Activated T-cell treated with anti-CD3 and anti-CD28 coated beads, Interleukin-2, amount 50 U/mL, for 24 hours (primary cell): ENCODE measurements around the gene ZBTB16.

Source experiments
- DNase-seq: peaks from one replicate; pipeline ENCODE4 v3.0.0-alpha.2; 2020
- H3K27ac Mint-ChIP-seq: 2 replicates; pipeline ENCODE4 v1.8.0; 2020; ENCODE audit warnings: mild to moderate bottlenecking, mixed read lengths
- H3K27me3 Mint-ChIP-seq: 2 replicates; pipeline ENCODE4 v1.8.0; 2020; ENCODE audit warnings: mixed read lengths
- H3K36me3 Mint-ChIP-seq: 2 replicates; pipeline ENCODE4 v1.8.0; 2020; ENCODE audit warnings: low read depth, mixed read lengths
- H3K4me1 Mint-ChIP-seq: 2 replicates; pipeline ENCODE4 v1.8.0; 2020; ENCODE audit warnings: low read depth, mixed read lengths
- H3K4me3 Mint-ChIP-seq: 2 replicates; pipeline ENCODE4 v1.8.0; 2020; ENCODE audit warnings: mild to moderate bottlenecking, moderate library complexity, mixed read lengths
- H3K9me3 Mint-ChIP-seq: 2 replicates; pipeline ENCODE4 v1.8.0; 2020; ENCODE audit warnings: mixed read lengths

The ZBTB16 gene

DNA sequence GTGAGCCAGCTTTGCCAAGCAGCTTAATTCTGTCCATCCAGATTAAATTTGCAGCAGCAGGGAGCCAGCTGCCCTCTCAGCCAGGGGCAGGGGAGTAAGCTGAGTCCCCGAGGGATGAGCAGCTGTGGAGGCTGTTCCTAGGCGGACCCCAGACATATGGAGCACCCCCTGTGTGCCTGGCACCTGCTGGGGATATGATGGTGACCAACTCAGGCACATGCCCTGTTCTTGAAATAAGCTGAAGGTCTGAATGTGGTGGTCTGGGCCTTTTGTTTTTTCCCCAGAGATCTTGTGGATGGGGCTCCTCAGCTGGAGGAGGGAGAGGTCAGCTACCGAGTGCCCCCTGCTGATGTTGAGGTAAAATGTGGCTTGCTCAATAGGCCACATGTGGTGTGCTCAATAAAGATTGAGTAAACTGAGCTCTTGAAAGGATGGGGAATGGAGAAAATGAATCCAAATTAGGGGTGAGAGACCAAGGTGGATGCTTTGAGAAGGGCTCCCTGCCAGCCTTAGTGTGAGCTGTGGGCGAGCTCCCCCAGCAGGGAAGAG is 133.4 kb downstream of the ZBTB16 start:
- Mint-ChIP-seq H3K36me3 (no peaks in the 10 kb centered on the region), H3K9me3 (peaks cover 16% of the 10 kb centered on the region), H3K4me1 (peaks cover 32% of the 10 kb centered on the region), H3K4me3 (no peak overlapping the region), H3K27ac (no peak overlapping the region), H3K27me3 (no peaks in the 10 kb centered on the region)
- DNase-seq: no peak

DNA sequence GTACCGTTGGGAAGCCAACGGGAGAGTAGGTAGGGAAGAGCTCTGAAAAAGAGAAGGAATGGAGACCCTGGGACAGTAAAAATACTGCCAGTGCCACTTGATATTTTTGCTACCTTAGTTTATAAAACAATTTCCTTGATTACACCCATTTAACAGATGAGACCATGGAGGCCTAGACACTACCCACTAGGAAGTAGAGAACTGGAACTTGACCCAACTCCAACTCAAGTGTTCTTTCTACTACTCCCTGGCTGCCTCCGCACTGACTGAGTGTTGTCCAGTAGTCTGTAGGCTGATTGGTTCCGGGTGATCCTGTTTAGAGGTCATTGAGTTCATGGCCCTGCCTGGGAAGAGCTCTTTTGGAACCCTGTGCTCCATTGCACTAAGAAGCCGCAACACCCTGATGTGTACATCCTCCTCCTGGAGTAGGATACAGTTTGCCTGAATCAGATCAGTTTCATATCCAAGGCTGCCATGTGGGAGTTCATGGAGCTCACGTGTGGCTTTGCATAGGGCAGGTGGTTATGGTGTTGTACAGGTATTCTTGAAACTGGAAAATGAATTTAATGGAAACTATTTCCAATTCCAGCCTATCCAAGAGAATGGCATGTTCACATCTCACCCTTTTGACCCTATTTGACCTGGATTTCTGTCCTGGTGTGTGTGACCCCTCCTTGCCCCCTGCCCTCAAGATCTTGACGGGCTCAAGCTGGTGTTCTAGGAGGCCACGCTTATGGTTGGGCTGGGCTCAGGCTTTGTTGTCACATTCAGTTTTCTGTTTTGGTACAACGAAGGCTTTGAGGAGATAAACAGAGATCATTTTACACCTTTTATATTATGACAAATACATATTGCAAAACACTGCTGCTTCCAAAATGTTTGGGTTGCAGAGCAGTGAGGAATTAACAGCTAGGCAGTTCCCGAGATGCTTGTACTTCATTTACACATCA is 134.5 kb downstream of the ZBTB16 start:
- H3K27ac Mint-ChIP-seq: no peak overlapping the region
- H3K27me3 Mint-ChIP-seq: no peaks in the 10 kb centered on the region
- no peak for DNase-seq
- H3K36me3 Mint-ChIP-seq: no peaks in the 10 kb centered on the region
- no peak overlapping the region for H3K4me3 Mint-ChIP-seq
- H3K4me1 Mint-ChIP-seq: peaks cover 24% of the 10 kb centered on the region
- H3K9me3 Mint-ChIP-seq: peaks cover 16% of the 10 kb centered on the region

DNA sequence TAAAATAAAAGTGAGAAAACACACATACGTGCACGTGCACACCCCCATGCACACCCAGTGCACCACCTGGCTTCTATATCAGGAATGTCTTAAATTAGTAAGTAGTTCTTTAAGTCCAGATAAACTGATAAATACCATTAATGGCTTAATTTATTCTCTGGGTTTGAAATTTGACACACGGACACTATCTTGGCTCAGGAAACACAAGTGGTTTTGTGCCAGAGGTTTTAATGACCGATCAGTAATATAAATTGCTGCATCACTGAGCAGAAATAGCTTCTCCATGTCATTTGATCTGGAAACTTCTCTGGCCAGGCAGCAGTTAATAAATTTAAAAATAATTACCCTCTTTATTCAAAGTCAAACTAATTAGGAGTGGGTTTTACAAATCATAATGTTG is 135.2 kb downstream of the ZBTB16 start:
- Mint-ChIP-seq H3K27me3 (no peaks in the 10 kb centered on the region), H3K36me3 (no peaks in the 10 kb centered on the region), H3K4me1 (peaks cover 23% of the 10 kb centered on the region), H3K9me3 (peaks cover 16% of the 10 kb centered on the region), H3K4me3 (no peak overlapping the region), H3K27ac (no peak overlapping the region)
- DNase-seq: no peak

DNA sequence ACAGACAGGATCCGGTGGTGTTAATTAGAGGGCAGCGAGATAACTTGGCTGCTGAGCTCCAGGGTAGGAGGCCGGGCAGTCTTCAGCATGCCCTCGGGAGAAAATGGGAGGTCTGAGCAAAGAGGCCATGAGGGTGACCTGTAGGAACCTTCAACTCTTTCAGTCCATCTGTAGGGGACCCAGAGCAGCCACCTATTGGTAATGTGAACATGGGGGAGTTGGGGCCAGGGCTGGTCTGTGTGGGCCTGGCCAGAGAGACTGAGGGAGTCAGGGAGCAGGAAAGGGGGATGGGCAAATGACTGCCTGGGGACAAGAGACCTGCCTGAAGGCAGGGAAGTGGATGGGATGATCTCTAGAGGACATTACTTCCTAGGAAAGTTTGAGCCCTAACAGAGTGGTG is 135.6 kb downstream of the ZBTB16 start:
- Mint-ChIP-seq H3K9me3 (peaks cover 12% of the 10 kb centered on the region), H3K4me3 (no peak overlapping the region), H3K4me1 (peaks cover 23% of the 10 kb centered on the region), H3K27ac (no peak overlapping the region), H3K36me3 (no peaks in the 10 kb centered on the region), H3K27me3 (no peaks in the 10 kb centered on the region)
- DNase-seq: no peak

DNA sequence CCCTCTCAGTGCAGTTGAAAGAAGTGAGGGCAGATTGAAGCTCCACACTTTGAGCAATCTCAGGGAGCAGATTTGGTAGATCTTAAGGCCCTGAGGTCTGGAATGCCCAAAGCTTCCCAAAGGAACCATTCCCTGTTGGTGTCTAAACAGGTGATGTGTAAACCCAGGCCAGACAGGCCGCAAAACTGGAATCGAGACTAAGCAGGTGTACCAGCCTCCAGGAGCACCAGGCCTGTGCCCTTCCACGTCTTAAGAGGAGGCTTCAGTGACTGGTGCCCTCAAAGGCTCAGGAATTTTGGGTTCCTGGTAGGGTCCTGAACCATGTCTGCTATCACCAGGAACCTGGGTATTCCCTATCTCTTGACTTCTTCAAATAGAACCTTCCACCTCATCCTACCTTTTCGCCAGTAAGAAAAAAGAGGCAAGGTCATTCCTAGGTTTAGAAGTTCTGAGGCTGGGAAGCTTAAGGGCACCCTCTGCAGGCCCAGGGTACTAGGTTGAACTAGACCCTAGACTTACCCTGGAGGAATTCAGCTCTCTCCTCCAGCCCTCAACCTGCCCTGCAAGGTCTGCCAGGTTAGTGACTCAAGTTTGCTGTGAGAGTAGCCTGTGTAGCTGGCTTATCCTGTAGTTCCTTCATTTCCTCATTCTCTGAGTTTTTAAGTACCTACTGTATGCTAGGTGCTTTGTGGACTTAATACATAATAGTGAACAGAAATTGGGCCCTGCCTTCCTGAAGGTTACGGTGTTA is 136.6 kb downstream of the ZBTB16 start:
- H3K4me3 Mint-ChIP-seq: no peak overlapping the region
- H3K27ac Mint-ChIP-seq: no peak overlapping the region
- peaks cover 23% of the 10 kb centered on the region for H3K4me1 Mint-ChIP-seq
- DNase-seq: no peak
- H3K27me3 Mint-ChIP-seq: no peaks in the 10 kb centered on the region
- no peaks in the 10 kb centered on the region for H3K36me3 Mint-ChIP-seq
- H3K9me3 Mint-ChIP-seq: peaks cover 7% of the 10 kb centered on the region

DNA sequence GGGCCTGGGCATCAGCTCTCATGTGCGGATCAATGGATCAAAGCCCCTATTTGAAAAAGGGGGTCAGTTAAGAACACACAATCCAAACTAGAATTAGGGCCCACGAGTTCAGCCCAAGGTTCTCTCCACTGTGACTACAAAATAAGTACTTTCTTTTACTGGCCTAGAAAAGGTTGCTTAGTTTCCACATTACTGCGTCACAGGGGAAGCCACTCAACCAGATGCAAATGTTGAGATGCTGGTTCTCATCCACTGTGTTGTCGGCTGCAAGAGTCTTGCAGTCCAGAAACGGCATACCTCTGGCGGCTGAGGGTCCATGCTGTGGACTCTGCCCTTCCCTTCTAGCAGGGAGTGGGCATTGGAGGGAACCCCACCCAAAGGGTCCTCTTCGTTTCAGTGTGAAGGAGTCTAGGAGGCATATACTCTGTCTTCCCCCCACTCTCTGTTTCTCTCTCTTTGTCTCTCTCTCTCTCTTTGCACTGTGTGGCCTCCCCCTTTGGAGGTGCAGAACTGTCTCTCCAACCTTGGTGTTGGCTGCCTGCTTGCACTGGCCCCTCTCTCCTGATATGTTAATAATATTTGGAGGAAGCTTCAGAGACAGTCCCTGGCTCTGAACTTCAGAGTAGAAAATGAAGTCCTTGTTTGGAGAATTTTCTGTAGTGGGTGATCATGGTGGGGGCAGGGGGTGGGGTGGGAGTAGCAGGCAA is 137.6 kb downstream of the ZBTB16 start:
- no peaks in the 10 kb centered on the region for H3K36me3 Mint-ChIP-seq
- no peaks in the 10 kb centered on the region for H3K9me3 Mint-ChIP-seq
- H3K4me1 Mint-ChIP-seq: peaks cover 23% of the 10 kb centered on the region
- H3K27ac Mint-ChIP-seq: no peak overlapping the region
- H3K4me3 Mint-ChIP-seq: no peak overlapping the region
- H3K27me3 Mint-ChIP-seq: no peaks in the 10 kb centered on the region
- DNase-seq: no peak

DNA sequence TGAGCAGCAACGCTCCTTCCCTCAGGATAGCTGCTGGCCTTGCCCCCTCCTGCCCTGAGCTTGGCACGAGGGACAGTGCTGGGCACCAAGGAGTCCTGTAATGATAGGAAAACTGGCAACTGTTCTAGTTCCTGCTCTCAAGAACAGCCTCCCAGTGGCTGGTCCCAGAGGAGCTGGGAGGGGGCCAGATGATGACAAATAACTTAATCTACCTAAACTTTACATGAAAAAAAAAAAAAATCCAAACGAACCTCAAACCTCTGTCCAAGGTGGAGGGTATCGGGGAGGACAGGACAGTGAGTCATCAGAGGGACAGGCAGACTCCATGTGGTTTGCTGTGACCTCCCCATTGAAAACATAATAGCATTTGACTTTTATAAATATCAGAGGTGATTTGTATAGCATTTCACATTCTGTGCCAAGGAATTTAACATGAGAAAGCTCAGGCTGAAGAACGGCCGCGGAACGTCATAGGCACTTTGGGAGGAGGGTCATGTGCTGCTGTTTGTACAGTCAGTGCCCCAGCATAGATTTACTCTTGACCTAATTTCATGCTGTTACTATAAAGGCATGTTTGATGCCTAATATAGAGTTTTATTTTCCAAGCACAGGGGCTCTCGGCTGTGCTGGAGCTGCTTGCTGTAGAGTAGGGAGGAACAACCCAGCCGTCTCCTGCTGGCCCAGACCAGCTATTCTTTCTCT is 138.4 kb downstream of the ZBTB16 start:
- H3K36me3 Mint-ChIP-seq: no peaks in the 10 kb centered on the region
- H3K4me1 Mint-ChIP-seq: peaks cover 21% of the 10 kb centered on the region
- no peaks in the 10 kb centered on the region for H3K27me3 Mint-ChIP-seq
- no peak overlapping the region for H3K27ac Mint-ChIP-seq
- no peak overlapping the region for H3K4me3 Mint-ChIP-seq
- H3K9me3 Mint-ChIP-seq: no peaks in the 10 kb centered on the region
- no peak for DNase-seq

DNA sequence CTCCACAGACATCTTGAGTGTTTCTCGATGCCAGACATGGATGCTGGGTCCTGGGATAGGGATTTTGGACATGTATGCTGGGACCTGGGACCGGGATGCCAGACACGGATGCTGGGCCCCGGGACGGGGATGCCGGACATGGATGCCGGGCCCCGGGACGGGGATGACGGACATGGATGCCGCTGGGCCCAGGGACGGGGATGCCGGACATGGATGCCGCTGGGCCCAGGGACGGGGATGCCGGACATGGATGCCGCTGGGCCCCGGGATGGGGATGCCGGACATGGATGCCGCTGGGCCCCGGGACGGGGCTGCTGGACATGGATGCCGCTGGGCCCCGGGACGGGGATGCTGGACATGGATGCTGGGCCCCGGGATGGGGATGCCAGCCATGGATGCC is 139.5 kb downstream of the ZBTB16 start:
- H3K4me1 Mint-ChIP-seq: peaks cover 12% of the 10 kb centered on the region
- DNase-seq: no peak
- no peak overlapping the region for H3K4me3 Mint-ChIP-seq
- no peak overlapping the region for H3K27ac Mint-ChIP-seq
- no peaks in the 10 kb centered on the region for H3K27me3 Mint-ChIP-seq
- no peaks in the 10 kb centered on the region for H3K9me3 Mint-ChIP-seq
- H3K36me3 Mint-ChIP-seq: no peaks in the 10 kb centered on the region

DNA sequence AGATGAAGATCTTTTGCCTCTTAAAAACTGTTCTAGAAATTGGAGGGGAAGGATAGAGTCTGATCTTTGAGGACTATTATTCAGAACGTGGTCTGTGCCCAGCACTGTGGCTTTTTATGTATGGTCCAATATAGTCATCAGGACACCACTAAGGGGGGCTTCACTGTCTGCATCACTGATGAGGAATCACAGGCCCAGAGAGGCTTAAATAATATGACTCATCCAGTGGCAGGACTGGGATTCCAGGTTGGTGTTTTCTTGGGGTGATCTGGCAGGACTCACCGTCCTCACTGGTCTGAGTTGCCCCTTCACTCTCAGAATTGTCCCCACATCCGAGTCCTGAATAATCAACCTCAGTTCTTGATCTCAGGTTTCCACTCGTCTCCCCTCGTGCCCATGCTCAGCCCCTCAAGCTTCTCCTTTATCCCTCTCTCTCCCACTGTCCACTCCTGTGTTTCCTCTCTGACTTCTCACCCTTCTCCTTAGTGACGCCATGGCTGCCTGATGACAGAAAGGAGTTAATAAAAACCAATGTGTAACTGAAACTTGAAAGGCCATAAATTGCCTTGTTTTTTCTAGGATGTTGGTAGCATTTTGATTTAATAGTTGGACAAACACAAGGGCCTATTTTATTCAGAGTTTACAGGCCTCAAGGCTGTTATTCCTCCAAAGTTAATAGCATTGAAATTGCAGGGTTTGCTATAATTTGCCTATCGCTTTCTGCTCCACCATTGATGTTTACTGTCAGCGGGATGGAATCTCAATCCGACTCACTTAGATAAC is 141.0 kb downstream of the ZBTB16 start:
- no peaks in the 10 kb centered on the region for H3K9me3 Mint-ChIP-seq
- H3K27me3 Mint-ChIP-seq: no peaks in the 10 kb centered on the region
- peaks cover 5% of the 10 kb centered on the region for H3K4me1 Mint-ChIP-seq
- no peak overlapping the region for H3K4me3 Mint-ChIP-seq
- no peak overlapping the region for H3K27ac Mint-ChIP-seq
- no peak for DNase-seq
- H3K36me3 Mint-ChIP-seq: no peaks in the 10 kb centered on the region

DNA sequence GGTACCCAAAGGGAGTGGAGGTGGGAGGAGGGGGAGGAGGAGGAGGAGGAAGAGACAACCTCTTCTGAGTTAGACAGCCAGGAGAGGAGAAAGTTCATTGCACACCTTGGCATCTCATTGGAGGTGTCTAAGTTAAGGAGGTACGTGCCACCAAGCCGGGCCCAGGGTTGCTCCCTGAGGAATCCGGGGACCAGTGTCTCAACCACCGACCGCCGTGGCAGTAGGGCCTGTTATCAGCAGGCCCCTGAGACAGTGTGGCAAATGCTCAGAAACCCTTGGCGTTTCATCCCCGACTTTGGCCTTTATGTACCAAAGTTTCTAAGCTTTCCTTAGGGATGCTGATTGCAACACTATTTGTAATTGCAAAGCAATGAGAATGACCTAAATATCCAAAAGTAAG is 141.7 kb downstream of the ZBTB16 start:
- Mint-ChIP-seq H3K4me3 (no peak overlapping the region), H3K36me3 (no peaks in the 10 kb centered on the region), H3K4me1 (peaks cover 5% of the 10 kb centered on the region), H3K27ac (no peak overlapping the region), H3K27me3 (no peaks in the 10 kb centered on the region), H3K9me3 (no peaks in the 10 kb centered on the region)
- DNase-seq: no peak

DNA sequence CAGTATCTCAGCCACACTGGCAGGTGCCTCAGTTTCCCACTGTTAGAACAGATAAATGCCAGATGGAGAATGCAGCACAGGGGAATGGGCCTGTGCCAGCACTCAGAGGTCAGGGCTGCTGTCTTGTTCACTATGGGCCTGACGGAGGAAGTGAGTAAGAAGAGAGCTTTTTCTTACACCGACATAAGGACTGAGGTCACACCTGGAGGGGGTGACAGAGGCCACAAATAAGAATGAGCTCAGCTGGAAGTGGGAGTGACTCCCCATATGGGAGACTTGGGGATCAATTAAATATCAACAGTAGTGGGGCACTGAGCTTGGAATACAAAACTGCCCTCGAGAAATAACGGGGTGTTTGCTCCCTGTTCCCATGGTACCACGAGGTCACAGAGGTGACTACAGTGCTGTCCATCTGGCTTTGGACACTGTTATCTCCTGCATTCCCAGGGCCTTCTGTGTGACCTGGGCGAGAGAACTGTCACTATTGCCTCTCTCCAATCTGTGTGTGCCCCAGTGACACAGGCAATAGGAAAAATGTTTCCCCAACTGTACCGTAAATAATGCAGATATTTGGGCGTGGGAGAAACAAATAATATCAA is 142.6 kb downstream of the ZBTB16 start:
- Mint-ChIP-seq H3K27me3 (no peaks in the 10 kb centered on the region), H3K9me3 (no peaks in the 10 kb centered on the region), H3K4me1 (peaks cover 2% of the 10 kb centered on the region), H3K36me3 (no peaks in the 10 kb centered on the region), H3K27ac (peak overlapping the region; percentile 22), H3K4me3 (no peak overlapping the region)
- DNase-seq: no peak

DNA sequence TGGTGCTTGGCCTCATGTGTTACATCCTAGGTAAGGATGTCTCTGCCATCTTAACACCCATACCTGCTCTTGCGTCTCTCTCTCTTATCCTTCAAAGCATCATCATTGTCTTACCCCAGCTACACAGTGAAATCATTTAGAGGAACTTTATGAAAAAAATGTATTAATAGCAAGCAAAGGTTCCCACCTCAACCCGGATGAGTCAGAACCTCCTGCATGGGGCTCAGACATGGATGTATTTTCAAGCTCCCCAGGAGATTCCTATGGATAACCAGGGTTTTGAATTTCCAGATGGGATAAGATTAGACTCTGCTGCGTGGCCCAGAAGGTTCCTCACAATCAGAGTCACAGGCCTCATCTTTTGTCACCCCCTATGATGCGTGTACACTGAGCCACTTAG is 147.6 kb downstream of the ZBTB16 start:
- Mint-ChIP-seq H3K4me3 (no peak overlapping the region), H3K9me3 (no peaks in the 10 kb centered on the region), H3K27me3 (no peaks in the 10 kb centered on the region), H3K27ac (no peak overlapping the region), H3K36me3 (no peaks in the 10 kb centered on the region), H3K4me1 (peaks cover 25% of the 10 kb centered on the region)
- DNase-seq: no peak

DNA sequence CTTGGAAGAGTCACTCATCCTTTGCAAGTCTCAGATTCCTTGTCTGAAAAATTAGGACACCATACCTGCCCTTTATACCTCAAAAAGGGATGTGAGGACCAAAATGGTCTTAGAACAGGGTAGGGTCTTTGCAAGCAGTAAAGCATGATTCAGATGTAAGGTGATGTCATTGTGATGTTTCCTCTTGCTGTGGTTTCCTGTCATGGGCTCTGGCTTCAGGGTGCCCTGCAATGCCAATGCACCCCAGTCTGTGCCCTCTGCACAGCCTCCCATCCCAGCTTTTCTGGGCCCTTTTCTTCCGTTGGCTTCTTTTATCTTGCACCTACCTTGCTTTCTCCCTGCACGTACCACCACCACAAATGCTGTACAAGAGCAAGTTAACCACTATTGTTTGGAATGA is 148.9 kb downstream of the ZBTB16 start:
- no peak overlapping the region for H3K27ac Mint-ChIP-seq
- no peaks in the 10 kb centered on the region for H3K36me3 Mint-ChIP-seq
- H3K4me3 Mint-ChIP-seq: no peak overlapping the region
- no peak for DNase-seq
- peaks cover 25% of the 10 kb centered on the region for H3K4me1 Mint-ChIP-seq
- H3K27me3 Mint-ChIP-seq: no peaks in the 10 kb centered on the region
- H3K9me3 Mint-ChIP-seq: no peaks in the 10 kb centered on the region
